IMR-90 (cell line): ENCODE measurements around the gene COX6B2. TPM values are rescaled to one million over a fixed set of nuclear protein-coding genes. Genes with fewer than 3 reads are reported as not detected.

ENCODE experiments used
- ATAC-seq: fragments of 200-7000 bp; cut with Tn5 transposase; 2 replicates; pipeline ENCODE4 v1.9.1; 2020; ENCODE audit warnings: low read depth, mild to moderate bottlenecking, moderate library complexity
- BruUV-seq: library from RNA; stranded (reverse); fragments of 400-500 nt; replicated peaks from 2 replicates; lab custom pipeline; 2021; lab: Mats Ljungman, UMichigan
- CTCF ChIA-PET: fragments of 300-600 bp; formaldehyde crosslinking; extraction: SDS; loops from one replicate; lab custom pipeline; 2021; ENCODE audit warnings: antibody characterized with exemption; lab: Yijun Ruan, JAX
- POLR2A ChIA-PET: fragments of 300-600 bp; sonication (Branson Sonifier 250); formaldehyde crosslinking; loops from one replicate; lab custom pipeline; 2022; ENCODE audit warnings: antibody characterized with exemption; ENCODE audit not compliant: unreplicated experiment; lab: Charles Lee
- DNase-seq: peaks from one replicate; pipeline ENCODE4 v3.0.0; 2013
- H2AFZ ChIP-seq: replicated peaks from 2 replicates; pipeline ENCODE3; 2013; ENCODE audit warnings: low read length, mild to moderate bottlenecking; ENCODE audit not compliant: poor library complexity
- H2AK5ac ChIP-seq: 2 replicates; pipeline ENCODE4 v1.6.1; 2013; ENCODE audit warnings: low read depth, low read length, inconsistent platforms
- H2AK9ac ChIP-seq: replicated peaks from 2 replicates; pipeline ENCODE3; 2013; ENCODE audit warnings: mild to moderate bottlenecking, low read depth, low read length, moderate library complexity; ENCODE audit not compliant: poor library complexity
- H2BK120ac ChIP-seq: 2 replicates; pipeline ENCODE4 v1.6.1; 2013; ENCODE audit warnings: low read depth, low read length, inconsistent platforms
- H2BK15ac ChIP-seq: 3 replicates; pipeline ENCODE4 v1.6.1; 2013; ENCODE audit warnings: low read depth, low read length, inconsistent platforms
- H2BK20ac ChIP-seq: 2 replicates; pipeline ENCODE4 v1.6.1; 2013; ENCODE audit warnings: low read depth, mild to moderate bottlenecking, inconsistent platforms, low read length, moderate library complexity
- H2BK5ac ChIP-seq: 2 replicates; pipeline ENCODE4 v1.6.1; 2013; ENCODE audit warnings: mild to moderate bottlenecking, low read depth, low read length, inconsistent platforms; ENCODE audit not compliant: poor library complexity, severe bottlenecking
- H3K14ac ChIP-seq: replicated peaks from 2 replicates; pipeline ENCODE4 v1.6.1; 2013; ENCODE audit warnings: low read depth, low read length, inconsistent platforms
- H3K18ac ChIP-seq: 2 replicates; pipeline ENCODE4 v1.6.1; 2013; ENCODE audit warnings: low read depth, low read length, control low read depth
- H3K23ac ChIP-seq: 2 replicates; pipeline ENCODE4 v1.6.1; 2013; ENCODE audit warnings: low read depth, low read length, inconsistent platforms
- H3K27ac ChIP-seq: 2 replicates; pipeline ENCODE4 v1.5.1; 2013; ENCODE audit warnings: mild to moderate bottlenecking, control low read depth, low read length; ENCODE audit not compliant: insufficient read depth
- H3K27me3 ChIP-seq: 2 replicates; pipeline ENCODE4 v1.6.1; 2013; ENCODE audit warnings: low read length; ENCODE audit not compliant: control insufficient read depth, insufficient read depth
- H3K36me3 ChIP-seq: 2 replicates; pipeline ENCODE4 v1.6.1; 2013; ENCODE audit warnings: low read length, mixed read lengths; ENCODE audit not compliant: control insufficient read depth, insufficient read depth
- H3K4ac ChIP-seq: 2 replicates; pipeline ENCODE4 v1.6.1; 2013; ENCODE audit warnings: low read depth, low read length, inconsistent platforms
- H3K4me1 ChIP-seq: 2 replicates; pipeline ENCODE4 v1.6.1; 2013; ENCODE audit warnings: low read length, mixed read lengths; ENCODE audit not compliant: control insufficient read depth, insufficient read depth
- H3K4me2 ChIP-seq: 2 replicates; pipeline ENCODE4 v1.6.1; 2013; ENCODE audit warnings: low read depth, mild to moderate bottlenecking, control low read depth, low read length, moderate library complexity
- H3K4me3 ChIP-seq: 2 replicates; pipeline ENCODE4 v1.5.1; 2013; ENCODE audit warnings: low read depth, mild to moderate bottlenecking, control low read depth, low read length, moderate library complexity; ENCODE audit not compliant: insufficient read depth
- H3K56ac ChIP-seq: 2 replicates; pipeline ENCODE4 v1.6.1; 2013; ENCODE audit warnings: low read length, inconsistent platforms; ENCODE audit not compliant: insufficient read depth; ENCODE audit errors: extremely low read depth
- H3K79me1 ChIP-seq, 2 experiments: 2 replicates each; pipeline ENCODE4 v1.6.1; 2013; ENCODE audit warnings: low read length in 2 of 2, inconsistent platforms in 1 of 2, low read depth in 1 of 2
- H3K9ac ChIP-seq: 2 replicates; pipeline ENCODE4 v1.6.1; 2013; ENCODE audit warnings: low read depth, low read length, control low read depth
- H3K9me1 ChIP-seq: 2 replicates; pipeline ENCODE4 v1.6.1; 2013; ENCODE audit warnings: low read length, inconsistent platforms; ENCODE audit not compliant: insufficient read depth
- H3K9me3 ChIP-seq: 2 replicates; pipeline ENCODE4 v1.6.1; 2013; ENCODE audit warnings: low read length; ENCODE audit not compliant: control insufficient read depth, insufficient read depth
- H4K20me1 ChIP-seq: 2 replicates; pipeline ENCODE4 v1.6.1; 2013; ENCODE audit warnings: low read length, inconsistent platforms; ENCODE audit not compliant: insufficient read depth
- H4K5ac ChIP-seq: 2 replicates; pipeline ENCODE4 v1.6.1; 2013; ENCODE audit warnings: mild to moderate bottlenecking, low read depth, low read length, control low read depth
- H4K8ac ChIP-seq, 2 experiments: 2 replicates each; pipeline ENCODE4 v1.6.1; 2013; ENCODE audit warnings: low read depth in 2 of 2, low read length in 2 of 2, control low read depth in 1 of 2, inconsistent platforms in 1 of 2
- H4K91ac ChIP-seq: 2 replicates; pipeline ENCODE4 v1.6.1; 2013; ENCODE audit warnings: low read depth, low read length, inconsistent platforms; ENCODE audit not compliant: insufficient read depth
- BHLHE40 ChIP-seq: fragments of 150-350 bp; IDR thresholded peaks from 2 replicates; pipeline ENCODE4 v1.6.1; 2016; ENCODE audit warnings: mild to moderate bottlenecking, low read depth, low read length
- CEBPB ChIP-seq: IDR thresholded peaks from 2 replicates; pipeline ENCODE4 v1.6.1; 2012; ENCODE audit warnings: low read depth, low read length, improper control_type of control experiment
- CHD1 ChIP-seq: IDR thresholded peaks from 2 replicates; pipeline ENCODE4 v1.6.1; 2012; ENCODE audit warnings: low read depth, low read length, improper control_type of control experiment
- CTCF ChIP-seq: conservative IDR thresholded peaks from 2 replicates; pipeline ENCODE4 v1.5.1; 2012; ENCODE audit warnings: mild to moderate bottlenecking, low read depth, low read length, improper control_type of control experiment
- ELK1 ChIP-seq: fragments of 150-350 bp; IDR thresholded peaks from 2 replicates; pipeline ENCODE4 v1.6.1; 2016; ENCODE audit warnings: low read depth, mild to moderate bottlenecking, low read length, moderate library complexity, borderline replicate concordance
- FOS ChIP-seq: fragments of 150-350 bp; IDR thresholded peaks from 2 replicates; pipeline ENCODE4 v1.6.1; 2016; ENCODE audit warnings: low read depth, low read length
- MAFK ChIP-seq: IDR thresholded peaks from 2 replicates; pipeline ENCODE4 v1.6.1; 2012; ENCODE audit warnings: low read depth, low read length, improper control_type of control experiment
- MAZ ChIP-seq: IDR thresholded peaks from 2 replicates; pipeline ENCODE4 v1.6.1; 2012; ENCODE audit warnings: low read depth, mild to moderate bottlenecking, low read length, improper control_type of control experiment, moderate library complexity, borderline replicate concordance
- MXI1 ChIP-seq: IDR thresholded peaks from 2 replicates; pipeline ENCODE4 v1.6.1; 2012; ENCODE audit warnings: low read depth, mild to moderate bottlenecking, low read length, moderate library complexity, borderline replicate concordance
- NFE2L2 ChIP-seq: fragments of 150-350 bp; IDR thresholded peaks from 2 replicates; pipeline ENCODE4 v1.6.1; 2016; ENCODE audit warnings: low read depth, mild to moderate bottlenecking, low read length
- RAD21 ChIP-seq: IDR thresholded peaks from 2 replicates; pipeline ENCODE4 v1.6.1; 2012; ENCODE audit warnings: low read length, improper control_type of control experiment
- RCOR1 ChIP-seq: IDR thresholded peaks from 2 replicates; pipeline ENCODE4 v1.6.1; 2012; ENCODE audit warnings: mild to moderate bottlenecking, low read length, improper control_type of control experiment; ENCODE audit not compliant: insufficient replicate concordance
- RFX5 ChIP-seq: IDR thresholded peaks from 2 replicates; pipeline ENCODE4 v1.8.0; 2012; ENCODE audit warnings: low read depth, mild to moderate bottlenecking, low read length, moderate library complexity
- USF2 ChIP-seq: fragments of 150-350 bp; IDR thresholded peaks from 2 replicates; pipeline ENCODE4 v1.6.1; 2017; ENCODE audit warnings: mild to moderate bottlenecking, antibody characterized with exemption, low read length, low read depth
- WGBS, 2 experiments: methylation state at CpG; one replicate each; pipeline versions ENCODE4 v1.1.5 to v1.1.7; 2013; ENCODE audit warnings: missing lambda C conversion rate in 2 of 2; ENCODE audit not compliant: insufficient read length in 1 of 2; ENCODE audit errors: extremely low coverage in 2 of 2; 5-methylcytosine and 5-hydroxymethylcytosine counted together
- dilution Hi-C: fragments of 300-500 bp; cut with HindIII; formaldehyde crosslinking; loops from one replicate; pipeline ENCODE4 v1.14.3; 2018; ENCODE audit warnings: low sequenced_read_pairs; ENCODE audit not compliant: unreplicated experiment
- in situ Hi-C: fragments of 300-500 bp; cut with MboI; formaldehyde crosslinking; loops from 3 replicates; pipeline ENCODE4 v1.14.3; 2019; ENCODE audit warnings: low sequenced_read_pairs, inconsistent platforms, mixed read lengths
- intact Hi-C: fragments of 100-400 bp; cut with micrococcal nuclease; formaldehyde crosslinking; loops from 2 replicates; pipeline ENCODE4 v1.10.0; 2022
- polyA plus RNA-seq, 3 experiments: library from polyadenylated mRNA; depleted of rRNA; stranded (reverse); fragments of >200 nt; gene quantifications; 2 replicates each; pipeline ENCODE4 v1.2.3, GENCODE V29; 2012; ENCODE audit warnings: low replicate concordance in 1 of 3
- total RNA-seq: library from RNA; depleted of rRNA; stranded (reverse); fragments of >200 nt; gene quantifications from 2 replicates; pipeline ENCODE4 v1.2.3, GENCODE V29; 2012

The COX6B2 gene
- total and polyA plus RNA-seq, 2 of the 4 experiments (the other 2 are of a cell fraction), result 0.19 TPM; not detected in 1

- TF ChIP-seq USF2, result no peak
- no peak for TF ChIP-seq MXI1
Observed at GRCh38 chr19:55354698-55355212, at the start of gene COX6B2 (continued).

- no peaks in the 10 kb centered on the region for H3K27me3 ChIP-seq
- H3K4me3 ChIP-seq, result no peak overlapping the region
- ChIA-PET POLR2A (no interaction called here), CTCF (no interaction called here)
- no peak overlapping the region for H3K4me2 ChIP-seq
- DNase-seq (no peak), ATAC-seq (no peak)
- H2BK20ac ChIP-seq, result no peak overlapping the region
- no peak overlapping the region for H3K9ac ChIP-seq
- peaks cover 71% of the 10 kb centered on the region for H4K20me1 ChIP-seq
- H2BK5ac ChIP-seq, result no peak overlapping the region
- no CpG with 5 or more reads among the region's 2 CpGs for WGBS, 2 experiments
- no peak overlapping the region for H4K91ac ChIP-seq
- peak overlapping the region; percentile 32 for H2AFZ ChIP-seq
- H3K27ac ChIP-seq, result no peak overlapping the region
- peaks cover 7 to 51% of the 10 kb centered on the region in 2 experiments for H3K79me1 ChIP-seq
- H2AK5ac ChIP-seq, result no peak overlapping the region
- no peak overlapping the region for H2AK9ac ChIP-seq
- no peak overlapping the region for H3K23ac ChIP-seq
- H3K36me3 ChIP-seq, result peaks cover 44% of the 10 kb centered on the region
- no peak overlapping the region for H3K14ac ChIP-seq
- intact Hi-C loops (no loop called here), in situ Hi-C loops (no loop called here), dilution Hi-C loops (no loop called here)
- H4K5ac ChIP-seq, result no peak overlapping the region
- peaks cover 19% of the 10 kb centered on the region for H3K9me1 ChIP-seq
- no peak overlapping the region for H4K8ac ChIP-seq
- no peak overlapping the region for H3K18ac ChIP-seq
- BruUV-seq, result no TSS peak
- H2BK120ac ChIP-seq, result no peak overlapping the region
- H3K9me3 ChIP-seq, result no peaks in the 10 kb centered on the region
- no peak overlapping the region for H2BK15ac ChIP-seq
- H3K4ac ChIP-seq, result no peak overlapping the region
- no peak overlapping the region for H3K56ac ChIP-seq
- H3K4me1 ChIP-seq, result peaks cover 13% of the 10 kb centered on the region
- TF ChIP-seq CHD1, result no peak
- TF ChIP-seq MAFK, result no peak
- no peak for TF ChIP-seq RAD21
- no peak for TF ChIP-seq MXI1
- TF ChIP-seq RFX5, result no peak
- no peak for TF ChIP-seq BHLHE40
- TF ChIP-seq CEBPB, result no peak
- no peak for TF ChIP-seq MAZ
- no peak for TF ChIP-seq RCOR1
- TF ChIP-seq CTCF, result no peak
- no peak for TF ChIP-seq ELK1
- TF ChIP-seq FOS, result no peak
- TF ChIP-seq NFE2L2, result no peak
Observed at GRCh38 chr19:55402509-55402908, 48.0 kb upstream of the COX6B2 start.
